ENCODE measurements around the gene USP24. TPM values are rescaled to one million over a fixed set of nuclear protein-coding genes. Genes with fewer than 3 reads are reported as not detected.

Gene USP24
- total and polyA plus RNA-seq, 12 donors: 11.3 to 45.1 (median 25.9) TPM

- Histone ChIP-seq H3K27ac (peak overlapping the region in 3 of 5 donors; percentile 36 to 72 (median 60)), H3K4me3 (no peak overlapping the region), H3K27me3 (no peaks in the 10 kb centered on the region), H3K36me3 (replicated peaks in 1 of 2) (no peaks in the 10 kb centered on the region), H3K9me3 (replicated peaks in 1 of 3) (no peaks in the 10 kb centered on the region), H3K4me1 (replicated peaks in 1 of 2) (no peaks in the 10 kb centered on the region)
- 25 to 44% (median 31%) methylated on average over 7 to 15 of the region's 15 CpGs for WGBS, 4 donors
- intact Hi-C loops (cut with DNase I): no loop called here
- peak; percentile 79 to 96 (median 92) for TF ChIP-seq CTCF (IDR thresholded peaks at IDR 0.05)
- TF ChIP-seq POLR2A (IDR thresholded peaks at IDR 0.05): peak in 1 of 2 donors; percentile 34
- peak; percentile 89 to 97 (median 96) for DNase-seq
These were observed 193.1 kb downstream of the USP24 start for GRCh38 chr1:55021942-55022546.

GRCh38 chr1:55018395-55018794 is 196.8 kb downstream of the USP24 start:
- no peak overlapping the region for H3K27ac ChIP-seq
- no peak for DNase-seq
- no peak for TF ChIP-seq POLR2A (IDR thresholded peaks at IDR 0.05)
- no peak for TF ChIP-seq CTCF (IDR thresholded peaks at IDR 0.05)
- peaks cover 5% of the 10 kb centered on the region for H3K27me3 ChIP-seq
- 71 to 83% (median 76%) methylated on average over 8 to 9 of the region's 9 CpGs for WGBS, 4 donors
- no peaks in the 10 kb centered on the region for H3K36me3 ChIP-seq (replicated peaks in 1 of 2)
- no peak overlapping the region for H3K4me3 ChIP-seq
- H3K9me3 ChIP-seq (replicated peaks in 1 of 3): no peaks in the 10 kb centered on the region
- no peaks in the 10 kb centered on the region for H3K4me1 ChIP-seq (replicated peaks in 1 of 2)
- intact Hi-C loops (cut with DNase I): no loop called here

Small RNA genes lying within 50 kb of the gene (microRNA-seq; reads per million reads assigned to microRNA genes)
- gene MIR4422: 0 to 0.89 (median 0.57) reads per million in 3 donors

Small RNA genes lying within 50 kb of the gene (small RNA-seq; reads per million reads assigned to genes)
- 0 reads per million in 2 donors for gene MIR4422

Other genes with a start within 250 kb of the USP24 start
- gene TMEM61, start 234.7 kb downstream of the USP24 start, total RNA-seq: 10 to 100 TPM in 2 of 9 donors, 1 to 10 TPM in 7; 2.2 to 20.9 (median 7.8) TPM
- gene TMEM61, start 234.7 kb downstream of the USP24 start, polyA plus RNA-seq: 1 to 10 TPM; 2.5 to 6.8 (median 3.7) TPM
- gene BSND, start 216.4 kb downstream of the USP24 start, total RNA-seq: under 1 TPM in 1 of 9 donors, not detected in 8; 0.44 TPM
- gene BSND, start 216.4 kb downstream of the USP24 start, polyA plus RNA-seq: under 1 TPM in 2 of 3 donors, not detected in 1; 0.04 to 0.08 TPM
- gene PCSK9, start 175.8 kb downstream of the USP24 start, total RNA-seq: 1 to 10 TPM in 1 of 9 donors, under 1 TPM in 7, not detected in 1; 0.11 to 1.4 (median 0.37) TPM
- under 1 TPM; 0.10 to 0.16 (median 0.15) TPM for gene PCSK9, start 175.8 kb downstream of the USP24 start, polyA plus RNA-seq